Upper lobe of left lung (tissue), 6 donors: Measurements from ENCODE around the gene SLC38A11. TPM values are rescaled to one million over a fixed set of nuclear protein-coding genes. Genes with fewer than 3 reads are reported as not detected.

Source experiments
- ATAC-seq, 2 donors: fragments of 200-7000 bp; cut with Tn5 transposase; one replicate each; pipeline ENCODE4 v1.9.1; 2022; ENCODE audit warnings: mild to moderate bottlenecking in 2 of 2, moderate library complexity in 2 of 2; ENCODE audit not compliant: low FRiP score in 2 of 2
- DNase-seq, 2 donors: peaks; one replicate each; pipeline ENCODE4 v3.0.0-alpha.2; 2019 to 2020
- H3K27ac ChIP-seq, 4 donors: fragments of 200-600 bp; sonication (generic); one replicate each; pipeline ENCODE4 v1.5.1; 2016 to 2019
- H3K27me3 ChIP-seq, 4 donors: fragments of 200-600 bp; sonication (generic); one replicate each; pipeline ENCODE4 v1.5.1; 2017 to 2019
- H3K36me3 ChIP-seq, 4 donors: fragments of 200-600 bp; sonication (generic); one replicate each; pipeline ENCODE4 v1.5.1; 2016 to 2019
- H3K4me1 ChIP-seq, 4 donors: fragments of 200-600 bp; sonication (generic); one replicate each; pipeline ENCODE4 v1.5.1; 2018 to 2019
- H3K4me3 ChIP-seq, 4 donors: fragments of 200-600 bp; sonication (generic); one replicate each; pipeline ENCODE4 v1.5.1; 2017 to 2019; ENCODE audit warnings: mild to moderate bottlenecking in 2 of 4, moderate library complexity in 1 of 4
- H3K9me3 ChIP-seq, 4 donors: fragments of 200-600 bp; sonication (generic); one replicate each; pipeline ENCODE4 v1.5.1; 2018 to 2019
- CTCF ChIP-seq, 6 experiments: fragments of 450-650 bp in 4 of 6; fragments of 200-600 bp in 2 of 6; sonication (generic) in 2 of 6; IDR thresholded peaks; one replicate each; pipeline ENCODE4 v1.5.1; 2016 to 2019; ENCODE audit warnings: antibody characterized with exemption in 6 of 6
- EP300 ChIP-seq, 4 donors: sonication (generic); formaldehyde crosslinking; IDR thresholded peaks; one replicate each; pipeline ENCODE4 v1.5.1; 2017; ENCODE audit warnings: antibody characterized with exemption in 4 of 4, control low read depth in 2 of 4
- POLR2A ChIP-seq, 4 donors: fragments of 450-650 bp; IDR thresholded peaks; one replicate each; pipeline ENCODE4 v1.5.1; 2016 to 2017; ENCODE audit warnings: antibody characterized with exemption in 4 of 4, mild to moderate bottlenecking in 2 of 4
- POLR2AphosphoS5 ChIP-seq, 2 donors: sonication (generic); formaldehyde crosslinking; IDR thresholded peaks; one replicate each; pipeline ENCODE4 v1.5.1; 2017; ENCODE audit warnings: antibody characterized with exemption in 2 of 2
- WGBS, 2 donors: methylation state at CpG; one replicate each; pipeline ENCODE4 v1.1.5; 2017 to 2018; 5-methylcytosine and 5-hydroxymethylcytosine counted together
- total RNA-seq, 6 donors: library from RNA; depleted of rRNA in 4 of 6; stranded (reverse); fragments of >200 nt in 4 of 6; gene quantifications; one replicate each; pipeline versions ENCODE4 v1.1.0 to v1.2.1, GENCODE V29; 2016 to 2021
- donor health status: DM: no; HTN: no; CAD: no; lungs with moderate emphysema.
- donor health status: DM: no; HTN: yes; CAD: no; lungs with severe emphysema.

SLC38A11 gene
- total RNA-seq, 6 donors from 2014 or later = 0.17 to 0.40 (median 0.30) TPM; not detected in 2

- Histone ChIP-seq H3K9me3 (no peaks in the 10 kb centered on the region), H3K36me3 (no peaks in the 10 kb centered on the region), H3K4me1 (no peaks in the 10 kb centered on the region), H3K27ac (no peak overlapping the region), H3K27me3 (no peaks in the 10 kb centered on the region), H3K4me3 (no peak overlapping the region)
- DNase-seq = peak in 1 of 2 donors; percentile 41
- peak; percentile 26 to 88 for ATAC-seq
- 62 to 80% methylated on average over 2 of the region's 2 CpGs for WGBS, 2 donors
- TF ChIP-seq CTCF (IDR thresholded peaks at IDR 0.05) = no peak
- TF ChIP-seq EP300 (IDR thresholded peaks at IDR 0.05) = no peak
- no peak for TF ChIP-seq POLR2A (IDR thresholded peaks at IDR 0.05)
- TF ChIP-seq POLR2AphosphoS5 (IDR thresholded peaks at IDR 0.05) = no peak
Measured at GRCh38 chr2:164967781-164968228, 12.5 kb upstream of the SLC38A11 start.

- TF ChIP-seq POLR2AphosphoS5 (IDR thresholded peaks at IDR 0.05) (no peak), POLR2A (IDR thresholded peaks at IDR 0.05) (no peak), EP300 (IDR thresholded peaks at IDR 0.05) (no peak), CTCF (IDR thresholded peaks at IDR 0.05) (no peak)
- no peak for DNase-seq
- 79 to 83% methylated on average over 2 of the region's 2 CpGs for WGBS, 2 donors
Measured at GRCh38 chr2:164967361-164967760, 12.0 kb upstream of the SLC38A11 start.

GRCh38 chr2:164964700-164965099 is 9.4 kb upstream of the SLC38A11 start:
- TF ChIP-seq EP300 (IDR thresholded peaks at IDR 0.05) (no peak), POLR2A (IDR thresholded peaks at IDR 0.05) (no peak), CTCF (IDR thresholded peaks at IDR 0.05) (no peak), POLR2AphosphoS5 (IDR thresholded peaks at IDR 0.05) (no peak)
- ATAC-seq = peak in 1 of 2 donors; percentile 14

More at GRCh38 chr2:164967361-164967760, 12.0 kb upstream of the SLC38A11 start:
- Histone ChIP-seq H3K4me3 (no peak overlapping the region), H3K27me3 (no peaks in the 10 kb centered on the region), H3K9me3 (no peaks in the 10 kb centered on the region), H3K36me3 (no peaks in the 10 kb centered on the region), H3K4me1 (no peaks in the 10 kb centered on the region), H3K27ac (no peak overlapping the region)
- peak in 1 of 2 donors; percentile 24 for ATAC-seq

GRCh38 chr2:164960159-164960558 is 4.8 kb upstream of the SLC38A11 start:
- WGBS, 2 donors = 63 to 64% methylated on average over 2 of the region's 2 CpGs
- no peak for ATAC-seq
- TF ChIP-seq POLR2AphosphoS5 (IDR thresholded peaks at IDR 0.05) (no peak), CTCF (IDR thresholded peaks at IDR 0.05) (no peak), POLR2A (IDR thresholded peaks at IDR 0.05) (no peak), EP300 (IDR thresholded peaks at IDR 0.05) (no peak)

More at GRCh38 chr2:164964700-164965099, 9.4 kb upstream of the SLC38A11 start:
- H3K4me1 ChIP-seq = no peaks in the 10 kb centered on the region
- WGBS, 2 donors = 57 to 78% methylated on average over 1 of the region's 1 CpG
- no peak overlapping the region for H3K27ac ChIP-seq
- DNase-seq = no peak
- H3K4me3 ChIP-seq = no peak overlapping the region
- H3K36me3 ChIP-seq = no peaks in the 10 kb centered on the region
- H3K9me3 ChIP-seq = no peaks in the 10 kb centered on the region
- H3K27me3 ChIP-seq = no peaks in the 10 kb centered on the region

DNA sequence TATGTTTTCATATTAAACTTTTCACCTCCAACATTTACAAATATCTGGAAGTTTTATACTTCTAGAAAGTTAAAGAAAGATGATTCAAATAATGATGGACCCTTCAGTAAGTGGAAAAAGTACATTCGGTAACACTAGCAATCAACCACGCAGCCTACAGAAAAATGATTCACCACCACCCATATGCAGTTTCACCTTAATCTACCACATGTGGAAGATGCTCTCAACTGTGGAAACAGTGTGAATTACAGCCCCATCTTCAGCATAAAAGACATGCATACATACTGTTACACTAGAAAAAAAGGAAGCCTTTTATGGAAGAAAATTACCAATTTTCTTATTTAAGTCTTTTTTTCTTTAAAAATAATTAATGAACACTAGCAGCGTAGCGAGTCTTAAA is 1.1 kb downstream of the SLC38A11 start:
- Histone ChIP-seq H3K27me3 (peaks cover 0 to 5% (median 0%) of the 10 kb centered on the region in 4 donors), H3K36me3 (no peaks in the 10 kb centered on the region), H3K9me3 (no peaks in the 10 kb centered on the region), H3K4me1 (peaks cover 5 to 7% (median 7%) of the 10 kb centered on the region in 4 donors), H3K4me3 (no peak overlapping the region), H3K27ac (no peak overlapping the region)
- ATAC-seq (no peak), DNase-seq (no peak)
- 92 to 94% methylated on average over 4 of the region's 4 CpGs for WGBS, 2 donors
- TF ChIP-seq EP300 (IDR thresholded peaks at IDR 0.05) (no peak), POLR2A (IDR thresholded peaks at IDR 0.05) (no peak), POLR2AphosphoS5 (IDR thresholded peaks at IDR 0.05) (no peak), CTCF (IDR thresholded peaks at IDR 0.05) (no peak)

More at GRCh38 chr2:164960159-164960558, 4.8 kb upstream of the SLC38A11 start:
- DNase-seq = no peak
- H3K27me3 ChIP-seq = peaks cover 0 to 2% (median 0%) of the 10 kb centered on the region in 4 donors
- no peaks in the 10 kb centered on the region for H3K36me3 ChIP-seq
- H3K27ac ChIP-seq = no peak overlapping the region
- no peaks in the 10 kb centered on the region for H3K9me3 ChIP-seq
- no peak overlapping the region for H3K4me3 ChIP-seq
- H3K4me1 ChIP-seq = peaks cover 1 to 4% (median 3%) of the 10 kb centered on the region in 4 donors
